GM23248 (cell line): Measurements from ENCODE around the gene MACF1.

Experiments
- EZH2 ChIP-seq: fragments of 200-600 bp; sonication (generic); IDR thresholded peaks from 2 replicates; pipeline ENCODE4 v1.6.1; 2018; ENCODE audit warnings: antibody characterized with exemption, mild to moderate bottlenecking; ENCODE audit not compliant: insufficient read depth, poor library complexity, severe bottlenecking
- EZH2phosphoT487 ChIP-seq: fragments of 200-600 bp; sonication (generic); IDR thresholded peaks from 2 replicates; pipeline ENCODE4 v1.6.1; 2018; ENCODE audit warnings: antibody characterized with exemption, moderate library complexity, mild to moderate bottlenecking, low read depth; ENCODE audit not compliant: insufficient read depth

DNA sequence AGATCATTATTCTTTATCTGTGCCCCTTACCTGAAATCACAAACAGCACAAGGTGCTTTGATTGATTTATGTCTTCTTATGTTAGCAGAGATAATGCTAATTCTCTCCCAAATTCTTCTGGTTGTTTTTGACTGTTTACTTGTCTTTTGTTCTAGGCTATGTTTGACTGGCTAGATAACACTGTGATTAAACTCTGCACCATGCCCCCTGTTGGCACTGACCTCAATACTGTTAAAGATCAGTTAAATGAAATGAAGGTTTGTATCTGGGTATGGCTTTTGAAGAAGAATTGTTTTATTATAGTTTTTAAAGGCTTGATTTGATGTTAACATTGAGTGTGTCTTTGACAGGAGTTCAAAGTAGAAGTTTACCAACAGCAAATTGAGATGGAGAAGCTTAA, 237.3 kb downstream of the MACF1 start:
- TF ChIP-seq EZH2 (no peak), EZH2phosphoT487 (no peak)
